ENCODE results near the gene PYCR2.
"Not testable (repeated sequence)": the region's sequence is repeated elsewhere in the genome, so short reads cannot be mapped to it uniquely, and the experiment has no call there.

The PYCR2 gene

DNA sequence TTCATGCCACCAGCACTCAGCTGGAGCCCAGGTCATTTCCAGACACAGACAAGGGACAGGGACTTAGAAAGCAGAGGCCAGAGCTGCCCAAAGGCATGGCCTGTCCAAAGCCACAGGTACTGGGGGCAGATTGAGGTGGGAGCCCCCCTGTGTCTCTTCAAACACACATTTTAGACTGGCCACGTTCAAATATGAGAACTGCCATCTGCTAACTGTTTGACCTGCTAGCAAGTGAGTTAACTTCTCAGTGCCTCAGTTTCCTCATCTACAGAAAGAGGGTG is 17.8 kb upstream of the PYCR2 start:
- DNase-seq: no peak

GRCh38 chr1:225941187-225941941 is 17.3 kb upstream of the PYCR2 start, which contains the start of gene LEFTY2:
LEFTY2 (minus strand) TSS chr1:225941220; CDS start chr1:225941140, 80 bp downstream.
- DNase-seq: no peak

GRCh38 chr1:225940385-225941151 is 16.5 kb upstream of the PYCR2 start:
- no peak for DNase-seq

DNA sequence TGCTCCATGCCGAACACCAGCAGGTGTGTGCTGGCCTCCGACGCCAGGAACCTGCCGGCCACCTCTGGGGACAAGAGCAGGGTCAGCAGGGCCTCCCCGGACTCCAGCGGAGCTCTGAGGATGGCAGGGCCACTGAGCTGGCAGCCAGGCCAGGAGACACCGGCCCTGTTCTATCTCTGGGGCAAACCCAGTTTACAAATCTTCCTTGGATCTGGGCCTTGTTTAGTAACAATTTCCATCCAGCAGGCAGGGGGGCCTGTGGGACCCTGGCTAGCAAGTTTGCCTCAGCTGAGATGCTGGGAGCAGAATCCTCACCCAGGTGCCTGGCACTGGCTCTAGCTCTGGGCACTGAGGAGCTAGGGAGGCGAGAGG is 15.9 kb upstream of the PYCR2 start:
- DNase-seq: not testable (repeated sequence)

DNA sequence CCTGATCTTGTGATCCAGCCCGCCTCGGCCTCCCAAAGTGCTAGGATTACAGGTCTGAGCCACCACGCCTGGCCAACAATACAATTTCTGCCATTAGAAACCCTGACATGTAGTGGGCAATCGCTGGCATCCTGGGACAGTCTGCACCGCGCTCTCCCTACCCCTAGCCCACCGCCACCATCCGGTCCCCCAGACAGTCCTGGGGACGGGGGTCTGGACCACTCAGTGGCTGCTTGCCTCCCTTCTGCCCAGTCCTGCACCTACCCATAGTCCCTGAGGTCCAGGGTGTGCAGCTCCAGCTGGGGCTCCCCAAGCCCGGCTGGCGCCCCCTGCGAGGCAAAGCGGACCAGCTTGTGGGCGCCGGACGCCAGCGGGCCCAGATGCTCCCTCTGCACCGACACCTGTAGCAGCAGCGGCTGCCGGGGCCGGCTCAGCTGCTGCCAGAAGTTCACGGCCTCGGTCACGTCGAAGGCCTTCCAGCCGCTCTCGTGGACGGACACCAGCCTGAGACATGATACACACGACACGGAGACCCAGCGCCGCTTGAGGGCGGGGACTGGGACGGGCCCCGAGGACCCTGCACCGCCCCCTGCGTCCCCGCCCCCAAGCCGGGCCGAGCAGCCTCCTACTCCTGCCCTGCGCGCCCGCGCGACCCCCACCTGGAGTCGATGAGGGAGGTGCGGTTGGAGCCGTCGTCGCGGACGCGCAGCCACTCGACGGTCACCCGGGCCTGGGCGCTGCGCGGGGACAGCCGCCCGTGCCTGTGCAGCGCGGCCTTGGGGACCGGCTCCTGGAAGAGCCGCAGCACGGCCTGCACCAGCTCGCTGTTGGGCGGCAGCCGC is 15.3 kb upstream of the PYCR2 start:
- DNase-seq: not testable (repeated sequence)

GRCh38 chr1:225937048-225937968 is 13.3 kb upstream of the PYCR2 start:
- no peak for DNase-seq

- DNase-seq: no peak
Observed at GRCh38 chr1:225936523-225936922, 12.5 kb upstream of the PYCR2 start.

DNA sequence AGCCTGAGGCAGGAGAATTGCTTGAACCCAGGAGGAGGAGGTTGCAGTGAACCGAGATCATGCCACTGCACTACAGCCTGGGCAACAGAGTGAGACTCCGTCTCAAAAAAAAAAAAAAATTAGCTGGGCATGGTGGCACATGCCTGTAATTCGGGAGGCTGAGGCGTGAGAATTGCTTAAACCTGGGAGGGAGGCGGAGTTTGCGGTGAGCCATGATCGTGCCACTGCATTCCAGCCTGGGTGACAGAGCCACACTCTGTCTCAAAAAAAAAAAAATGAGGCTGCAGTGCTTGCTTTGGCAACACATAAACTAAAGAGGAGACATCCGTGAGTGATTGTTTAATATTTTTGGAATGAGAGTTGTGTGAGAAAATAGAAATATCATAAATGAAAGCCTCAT is 12.0 kb upstream of the PYCR2 start:
- not testable (repeated sequence) for DNase-seq

DNA sequence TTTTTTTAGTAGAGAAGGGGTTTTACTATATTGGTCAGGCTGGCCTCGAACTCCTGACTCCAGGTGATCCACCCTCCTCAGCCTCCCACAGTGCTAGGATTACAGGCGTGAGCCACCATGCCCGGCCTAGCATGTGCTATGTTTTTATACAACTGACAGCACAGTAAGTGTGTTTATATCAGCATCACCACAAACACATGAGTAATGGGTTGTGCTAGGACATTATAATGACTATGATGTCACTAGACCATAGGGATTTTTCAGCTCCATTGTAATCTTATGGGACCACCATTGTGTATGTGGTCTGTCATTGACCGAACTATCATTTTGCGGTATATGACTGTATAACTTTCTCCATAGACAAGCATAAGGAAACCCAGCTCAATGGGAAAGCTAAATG is 10.7 kb upstream of the PYCR2 start:
- DNase-seq: no peak

- DNase-seq: no peak
Observed at GRCh38 chr1:225933072-225933471, 9.0 kb upstream of the PYCR2 start.

GRCh38 chr1:225931270-225932136 is 7.5 kb upstream of the PYCR2 start:
- no peak for DNase-seq

GRCh38 chr1:225930566-225930965 is 6.5 kb upstream of the PYCR2 start:
- no peak for DNase-seq

GRCh38 chr1:225929462-225929861 is 5.4 kb upstream of the PYCR2 start:
- not testable (repeated sequence) for DNase-seq

DNA sequence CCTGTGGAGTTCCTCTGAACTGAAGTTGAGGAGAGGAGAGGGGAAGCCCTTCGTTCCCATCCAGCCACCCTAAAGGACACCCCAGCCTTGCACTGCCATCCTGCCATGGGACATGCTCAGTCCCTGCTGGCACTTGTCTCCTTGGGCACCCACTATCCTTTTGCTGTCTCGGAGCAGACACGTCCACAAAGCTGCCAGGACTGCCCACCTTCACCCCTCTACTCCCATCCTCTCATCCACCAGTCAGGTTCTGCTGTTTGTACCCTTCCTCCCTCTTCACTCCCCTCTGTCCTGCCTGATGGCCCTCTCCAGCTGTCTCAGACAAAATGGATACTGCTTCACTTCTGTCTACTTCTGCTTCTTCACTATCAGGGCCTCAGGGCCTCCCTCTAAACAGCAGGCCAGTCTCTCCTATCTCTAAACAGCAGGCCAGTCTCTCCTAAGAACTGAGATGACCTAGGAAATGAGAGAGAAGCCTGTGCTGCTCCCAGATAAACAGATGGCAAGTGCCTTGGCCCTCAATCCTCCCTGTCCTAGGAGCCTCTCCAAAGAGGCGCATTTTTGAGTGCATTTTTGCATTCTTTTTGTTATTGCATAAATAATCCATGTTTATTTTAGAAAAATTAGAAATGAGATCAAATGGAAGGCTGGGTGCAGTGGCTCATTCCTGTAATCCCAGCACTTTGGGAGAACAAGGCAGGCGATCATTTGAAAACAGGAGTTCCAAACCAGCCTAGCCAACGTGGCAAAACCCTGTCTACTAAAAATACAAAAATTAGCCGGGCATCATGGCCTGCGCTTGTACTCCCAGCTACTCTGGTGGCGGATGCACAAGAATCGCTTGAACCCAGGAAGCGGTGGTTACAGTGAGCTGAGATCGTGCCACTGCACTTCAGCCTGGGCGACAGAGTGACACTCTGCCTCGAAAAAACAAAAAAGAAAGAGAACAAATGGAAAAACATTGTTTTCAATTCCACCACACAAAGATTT is 4.4 kb upstream of the PYCR2 start:
- DNase-seq: no peak

DNA sequence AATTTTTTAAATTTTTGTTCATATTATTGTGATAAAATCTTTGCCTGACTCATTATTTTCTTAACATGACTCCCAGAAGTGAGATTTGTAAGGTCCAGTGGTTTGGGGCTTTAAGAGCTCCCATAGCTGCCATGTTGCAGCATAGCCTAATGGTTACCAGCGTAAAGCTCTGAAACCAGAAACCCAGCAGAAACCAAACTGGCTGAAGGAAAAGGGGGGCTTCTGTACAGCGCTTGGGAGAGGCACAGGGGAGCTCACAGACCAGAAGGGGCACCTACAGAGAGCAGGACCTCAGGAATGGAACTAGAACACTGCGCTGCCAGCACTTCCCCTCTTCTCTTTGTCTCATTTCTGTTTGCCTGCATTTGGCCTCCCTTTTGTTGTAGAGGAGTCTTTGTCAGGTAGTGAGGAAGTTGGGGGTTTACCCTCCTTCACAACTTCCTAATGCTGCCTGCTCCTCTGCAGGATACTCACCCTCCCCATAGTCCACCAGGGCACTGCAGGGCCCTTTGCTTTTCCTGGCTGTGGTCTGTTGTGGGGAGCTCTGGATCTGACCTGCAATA is 2.6 kb upstream of the PYCR2 start:
- DNase-seq: no peak

GRCh38 chr1:225923381-225923691 is 714 bp downstream of the PYCR2 start:
- DNase-seq: no peak

DNA sequence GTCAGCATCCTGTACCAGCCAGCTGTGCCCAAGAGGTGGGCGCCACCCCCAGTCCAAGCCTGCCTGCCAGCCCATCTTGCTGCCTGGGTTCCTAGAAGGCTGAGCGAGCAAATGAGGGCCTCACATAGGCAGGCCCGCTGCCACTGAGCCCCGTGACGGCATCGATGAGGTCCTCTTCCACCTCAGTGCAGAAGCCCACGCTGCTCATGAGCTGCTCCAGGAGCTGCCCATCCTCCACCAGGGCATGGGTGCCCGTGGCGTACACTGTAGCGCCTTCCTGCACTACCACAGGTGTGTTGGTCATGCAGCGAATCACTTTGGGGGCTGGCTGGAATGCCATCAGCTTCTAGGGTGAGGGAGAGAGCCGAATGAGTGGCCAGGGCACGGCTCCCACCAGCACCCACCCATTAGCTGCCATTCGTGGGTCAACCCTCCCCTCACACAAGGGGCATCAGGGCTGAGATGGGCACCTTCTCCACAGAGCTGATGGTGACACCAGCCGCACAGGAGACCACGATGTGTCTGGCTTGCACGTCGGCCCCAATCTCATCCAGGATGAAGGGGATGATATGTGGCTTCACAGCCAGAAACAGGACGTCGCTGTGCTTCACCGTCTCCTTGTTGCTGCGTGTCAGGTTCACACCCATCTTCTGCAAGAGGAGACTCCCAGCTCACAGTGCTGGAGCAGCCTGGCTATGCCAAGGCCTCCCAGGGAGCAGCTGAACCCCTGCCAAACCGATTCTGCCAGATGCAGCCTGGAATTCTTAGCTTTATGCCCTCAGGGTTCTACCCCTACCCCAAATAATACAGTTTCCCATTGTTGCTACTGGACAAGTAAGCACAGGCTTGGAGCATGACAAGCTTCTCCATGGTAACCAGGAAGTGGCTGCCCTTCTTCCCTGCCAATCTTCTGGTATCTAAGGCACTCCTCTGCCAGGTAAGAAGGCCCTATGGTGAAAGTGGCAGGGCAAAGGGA is 2.0 kb downstream of the PYCR2 start:
- no peak for DNase-seq

DNA sequence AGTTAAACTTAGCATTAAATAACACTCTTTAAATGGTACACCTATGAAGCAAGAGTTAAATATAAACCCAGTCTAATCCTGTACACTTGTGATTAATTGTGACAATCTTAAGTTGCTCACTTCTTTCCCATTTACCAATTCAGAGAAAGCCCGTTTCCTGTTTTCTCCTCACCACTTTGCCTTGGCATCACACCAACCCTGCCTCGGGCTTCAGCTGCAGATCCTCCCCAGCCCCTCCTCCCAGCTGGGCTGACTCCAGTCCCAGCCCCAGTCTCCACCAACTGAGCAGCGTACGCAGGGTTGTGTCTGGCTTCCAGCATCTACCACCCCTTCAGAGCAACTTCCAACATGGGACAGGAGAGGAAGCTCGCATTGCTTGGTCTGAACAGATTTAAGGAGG is 4.1 kb downstream of the PYCR2 start:
- DNase-seq: no peak

- DNase-seq: no peak
Observed at GRCh38 chr1:225918280-225918679, 5.8 kb downstream of the PYCR2 start.

All from NCI-H526 (cell line).